GM19467 (cell line): Measurements from ENCODE around the gene CLTCL1.
"Not testable (repeated sequence)": the region's sequence is repeated elsewhere in the genome, so short reads cannot be mapped to it uniquely, and the experiment has no call there.

Experiments
- ATAC-seq: cut with Tn5 transposase; IDR thresholded peaks from one replicate; pipeline ENCODE4 v1.9.1; 2021; ENCODE audit warnings: mild to moderate bottlenecking, moderate library complexity; ENCODE audit not compliant: unreplicated experiment

Gene CLTCL1

GRCh38 chr22:19178065-19178656, 113.4 kb downstream of the CLTCL1 start:
- no peak for ATAC-seq

- no peak for ATAC-seq
These were observed 114.1 kb downstream of the CLTCL1 start for GRCh38 chr22:19177164-19178064.

- no peak for ATAC-seq
These were observed 114.8 kb downstream of the CLTCL1 start for GRCh38 chr22:19176732-19177131.

- ATAC-seq = no peak
These were observed 115.3 kb downstream of the CLTCL1 start for GRCh38 chr22:19176175-19176643.

- no peak for ATAC-seq
These were observed 115.8 kb downstream of the CLTCL1 start for GRCh38 chr22:19175602-19176174.

GRCh38 chr22:19175026-19175601, 116.4 kb downstream of the CLTCL1 start:
- no peak for ATAC-seq

GRCh38 chr22:19174106-19175025, 117.2 kb downstream of the CLTCL1 start:
- ATAC-seq = no peak

GRCh38 chr22:19173047-19174035, 118.2 kb downstream of the CLTCL1 start:
- no peak for ATAC-seq

GRCh38 chr22:19172213-19173046, 119.1 kb downstream of the CLTCL1 start:
- no peak for ATAC-seq

- no peak for ATAC-seq
These were observed 121.6 kb downstream of the CLTCL1 start for GRCh38 chr22:19169947-19170318.

GRCh38 chr22:19169002-19169946, 122.2 kb downstream of the CLTCL1 start:
- no peak for ATAC-seq

- no peak for ATAC-seq
These were observed 123.2 kb downstream of the CLTCL1 start for GRCh38 chr22:19168088-19168890.

- ATAC-seq = no peak
These were observed 124.2 kb downstream of the CLTCL1 start for GRCh38 chr22:19167106-19167869.

GRCh38 chr22:19166421-19166820, 125.1 kb downstream of the CLTCL1 start:
- no peak for ATAC-seq

GRCh38 chr22:19164425-19164824, 127.1 kb downstream of the CLTCL1 start:
- no peak for ATAC-seq

GRCh38 chr22:19158649-19159048, 132.9 kb downstream of the CLTCL1 start:
- ATAC-seq = not testable (repeated sequence)
